Brain microvascular endothelial cell (primary cell): ENCODE data around the gene TRPC4.

Source experiments
- DNase-seq: peaks from one replicate; pipeline ENCODE4 v3.0.0-alpha.2; 2020
- H3K27ac ChIP-seq: fragments of 250-450 bp; sonication (Bioruptor Pico); 2 replicates; pipeline ENCODE4 v1.5.1; 2020; ENCODE audit warnings: mild to moderate bottlenecking, moderate library complexity
- H3K27me3 ChIP-seq: fragments of 250-450 bp; sonication (Bioruptor Pico); replicated peaks from 2 replicates; pipeline ENCODE4 v1.5.1; 2020; ENCODE audit warnings: mild to moderate bottlenecking
- H3K36me3 ChIP-seq: fragments of 250-450 bp; sonication (Bioruptor Pico); replicated peaks from 2 replicates; pipeline ENCODE4 v1.5.1; 2020; ENCODE audit warnings: mild to moderate bottlenecking
- H3K4me3 ChIP-seq: 2 replicates; pipeline ENCODE4 v1.5.1; 2011; ENCODE audit warnings: low read depth, mild to moderate bottlenecking, control low read depth, low read length, moderate library complexity
- CTCF ChIP-seq: IDR thresholded peaks from 2 replicates; pipeline ENCODE4 v1.5.1; 2011; ENCODE audit warnings: low read depth, mild to moderate bottlenecking, moderate library complexity, low read length, control low read depth, inconsistent platforms; ENCODE audit errors: missing control alignments
- in situ Hi-C: cut with HindIII; loops from 2 replicates; pipeline ENCODE4 v1.10.0; 2017; ENCODE audit warnings: low sequenced_read_pairs, low pct_ligation_motif_present

The TRPC4 gene

GRCh38 chr13:37748913-37749312, 120.7 kb downstream of the TRPC4 start:
- no peak overlapping the region for H3K4me3 ChIP-seq
- no peak for TF ChIP-seq CTCF
- in situ Hi-C loops = no loop called here
- no peaks in the 10 kb centered on the region for H3K27me3 ChIP-seq
- peaks cover 11% of the 10 kb centered on the region for H3K36me3 ChIP-seq
- H3K27ac ChIP-seq = no peak overlapping the region
- DNase-seq = no peak

GRCh38 chr13:37747071-37747612, 122.4 kb downstream of the TRPC4 start:
- no peak for TF ChIP-seq CTCF
- no peak overlapping the region for H3K4me3 ChIP-seq
- peak overlapping the region; percentile 81 for H3K27ac ChIP-seq
- peak; percentile 65 for DNase-seq
- in situ Hi-C loops = no loop called here
- H3K36me3 ChIP-seq = peaks cover 13% of the 10 kb centered on the region
- H3K27me3 ChIP-seq = no peaks in the 10 kb centered on the region

- no peak for DNase-seq
- H3K27ac ChIP-seq = no peak overlapping the region
- no peak overlapping the region for H3K4me3 ChIP-seq
- H3K27me3 ChIP-seq = no peaks in the 10 kb centered on the region
- H3K36me3 ChIP-seq = peaks cover 11% of the 10 kb centered on the region
- TF ChIP-seq CTCF = no peak
- in situ Hi-C loops = no loop called here
These were observed 128.0 kb downstream of the TRPC4 start for GRCh38 chr13:37741536-37741935.

- Histone ChIP-seq H3K36me3 (no peaks in the 10 kb centered on the region), H3K27ac (no peak overlapping the region), H3K4me3 (no peak overlapping the region), H3K27me3 (no peaks in the 10 kb centered on the region)
- in situ Hi-C loops = no loop called here
- no peak for TF ChIP-seq CTCF
- no peak for DNase-seq
These were observed 133.5 kb downstream of the TRPC4 start for GRCh38 chr13:37736045-37736444.

GRCh38 chr13:37735293-37735692, 134.3 kb downstream of the TRPC4 start:
- Histone ChIP-seq H3K27me3 (no peaks in the 10 kb centered on the region), H3K4me3 (no peak overlapping the region), H3K27ac (no peak overlapping the region), H3K36me3 (no peaks in the 10 kb centered on the region)
- no peak for DNase-seq
- in situ Hi-C loops = no loop called here
- TF ChIP-seq CTCF = no peak

GRCh38 chr13:37729876-37730275, 139.7 kb downstream of the TRPC4 start:
- in situ Hi-C loops = no loop called here
- H3K27me3 ChIP-seq = no peaks in the 10 kb centered on the region
- no peak for DNase-seq
- H3K4me3 ChIP-seq = no peak overlapping the region
- TF ChIP-seq CTCF = no peak
- no peaks in the 10 kb centered on the region for H3K36me3 ChIP-seq
- no peak overlapping the region for H3K27ac ChIP-seq
